ENCODE measurements around the gene KIF1A.

Gene KIF1A

GRCh38 chr2:240727439-240727838 is 92.6 kb downstream of the KIF1A start:
- no peak overlapping the region for H3K4me3 ChIP-seq (ENCODE audit: low read length)
- H3K4me1 ChIP-seq (ENCODE audit: insufficient read depth, low read length): no peaks in the 10 kb centered on the region
- H3K9me3 ChIP-seq (ENCODE audit: insufficient read depth, low read depth, low read length): no peaks in the 10 kb centered on the region
- no peak overlapping the region for H3K9ac ChIP-seq (ENCODE audit: low read depth, low read length)
- H3K27ac ChIP-seq (ENCODE audit: low read depth, low read length): no peak overlapping the region
- peaks cover 49% of the 10 kb centered on the region for H3K36me3 ChIP-seq (ENCODE audit: insufficient read depth, low read length)
- no peaks in the 10 kb centered on the region for H3K27me3 ChIP-seq (ENCODE audit: insufficient read depth, low read length)
- 94% methylated on average over 14 of the region's 14 CpGs for WGBS

DNA sequence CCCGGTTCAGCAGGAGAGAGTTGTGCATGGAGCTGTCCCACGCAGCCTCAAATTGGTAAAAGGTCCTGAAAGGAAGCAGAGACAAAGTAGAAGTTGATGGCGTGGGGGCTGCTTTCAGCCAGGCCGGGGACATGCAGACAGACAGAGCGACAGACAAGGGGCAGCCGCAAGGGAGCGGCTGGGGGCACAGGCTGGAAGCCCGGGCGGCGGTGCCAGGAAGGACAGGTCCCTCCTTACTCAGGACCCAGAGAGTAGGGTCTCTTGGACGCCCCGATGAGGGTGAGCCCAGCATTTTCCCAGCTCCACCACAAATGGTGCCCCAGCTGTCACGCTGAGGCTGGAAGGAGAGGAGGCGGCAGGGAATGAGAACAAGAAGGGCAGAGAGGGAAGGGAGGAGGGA is 93.1 kb downstream of the KIF1A start:
- WGBS: 91% methylated on average over 14 of the region's 14 CpGs
- no peaks in the 10 kb centered on the region for H3K27me3 ChIP-seq (ENCODE audit: insufficient read depth, low read length)
- H3K4me1 ChIP-seq (ENCODE audit: insufficient read depth, low read length): no peaks in the 10 kb centered on the region
- H3K9ac ChIP-seq (ENCODE audit: low read depth, low read length): no peak overlapping the region
- H3K27ac ChIP-seq (ENCODE audit: low read depth, low read length): no peak overlapping the region
- H3K9me3 ChIP-seq (ENCODE audit: insufficient read depth, low read depth, low read length): no peaks in the 10 kb centered on the region
- peaks cover 55% of the 10 kb centered on the region for H3K36me3 ChIP-seq (ENCODE audit: insufficient read depth, low read length)
- no peak overlapping the region for H3K4me3 ChIP-seq (ENCODE audit: low read length)

DNA sequence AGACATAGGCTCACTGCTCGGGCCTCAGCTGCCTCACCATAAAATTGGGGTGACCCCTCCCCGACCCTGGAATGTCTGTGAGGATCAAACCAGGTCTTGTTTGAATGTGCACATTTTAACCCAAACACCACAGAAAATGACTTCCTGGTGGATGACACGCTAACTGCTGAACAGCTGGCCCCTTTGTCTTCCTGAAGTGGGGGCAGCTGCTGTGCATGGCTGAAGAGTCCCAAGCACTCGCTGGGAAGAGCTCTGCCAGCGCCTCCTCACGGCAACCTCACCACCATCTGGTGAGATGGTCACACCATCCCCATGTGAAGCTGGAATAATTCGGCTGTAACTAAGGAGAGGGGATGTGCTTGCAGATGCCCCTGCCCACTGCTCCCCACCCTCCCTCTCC is 94.3 kb downstream of the KIF1A start:
- no peak overlapping the region for H3K27ac ChIP-seq (ENCODE audit: low read depth, low read length)
- H3K9ac ChIP-seq (ENCODE audit: low read depth, low read length): no peak overlapping the region
- H3K27me3 ChIP-seq (ENCODE audit: insufficient read depth, low read length): no peaks in the 10 kb centered on the region
- H3K4me3 ChIP-seq (ENCODE audit: low read length): no peak overlapping the region
- H3K36me3 ChIP-seq (ENCODE audit: insufficient read depth, low read length): peaks cover 63% of the 10 kb centered on the region
- WGBS: 92% methylated on average over 7 of the region's 7 CpGs
- no peaks in the 10 kb centered on the region for H3K9me3 ChIP-seq (ENCODE audit: insufficient read depth, low read depth, low read length)
- no peaks in the 10 kb centered on the region for H3K4me1 ChIP-seq (ENCODE audit: insufficient read depth, low read length)

DNA sequence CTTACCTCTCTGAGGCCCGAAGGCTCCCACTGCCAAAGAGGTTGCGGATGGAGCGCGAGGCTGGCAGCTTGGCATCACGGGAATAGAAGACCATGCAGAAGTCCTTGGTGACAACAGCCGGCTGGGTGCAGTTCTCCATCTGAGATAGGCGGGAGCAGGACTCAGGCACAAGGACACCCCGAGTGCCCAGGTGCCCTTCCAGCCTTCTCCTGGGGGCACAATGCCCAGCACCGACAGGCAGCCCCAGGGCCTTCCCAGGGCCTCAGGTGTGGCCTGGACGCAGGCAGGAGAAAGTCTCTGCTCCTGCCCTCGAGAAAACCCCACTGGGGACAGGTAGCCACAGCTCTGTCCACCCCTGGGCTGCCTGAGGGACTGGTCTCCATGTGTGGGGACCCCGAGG is 94.8 kb downstream of the KIF1A start:
- Histone ChIP-seq H3K27ac (ENCODE audit: low read depth, low read length) (no peak overlapping the region), H3K9ac (ENCODE audit: low read depth, low read length) (no peak overlapping the region), H3K4me1 (ENCODE audit: insufficient read depth, low read length) (no peaks in the 10 kb centered on the region), H3K4me3 (ENCODE audit: low read length) (no peak overlapping the region), H3K9me3 (ENCODE audit: insufficient read depth, low read depth, low read length) (no peaks in the 10 kb centered on the region), H3K27me3 (ENCODE audit: insufficient read depth, low read length) (no peaks in the 10 kb centered on the region), H3K36me3 (ENCODE audit: insufficient read depth, low read length) (peaks cover 68% of the 10 kb centered on the region)
- WGBS: 96% methylated on average over 12 of the region's 12 CpGs

DNA sequence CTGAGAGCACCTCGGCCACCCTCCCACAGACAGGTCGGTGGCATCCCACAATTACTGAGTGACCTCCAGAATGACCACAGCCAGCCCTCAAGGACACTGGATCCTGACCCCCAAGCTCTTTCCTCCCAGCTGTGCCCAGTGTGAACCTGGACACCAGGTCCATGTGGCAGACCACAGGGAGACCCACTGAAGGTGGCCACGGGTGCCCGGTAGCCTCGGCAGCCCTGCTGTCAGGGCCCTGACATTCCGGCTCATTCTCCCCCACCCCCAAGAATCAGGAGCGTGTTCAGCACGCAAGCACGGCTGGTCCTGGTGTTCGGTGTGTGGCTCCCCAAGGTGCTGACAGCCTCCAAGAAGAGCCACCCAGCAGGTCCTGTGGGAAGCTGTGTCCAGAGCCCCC is 95.6 kb downstream of the KIF1A start:
- WGBS: 95% methylated on average over 10 of the region's 10 CpGs
- no peaks in the 10 kb centered on the region for H3K27me3 ChIP-seq (ENCODE audit: insufficient read depth, low read length)
- H3K36me3 ChIP-seq (ENCODE audit: insufficient read depth, low read length): peaks cover 74% of the 10 kb centered on the region

DNA sequence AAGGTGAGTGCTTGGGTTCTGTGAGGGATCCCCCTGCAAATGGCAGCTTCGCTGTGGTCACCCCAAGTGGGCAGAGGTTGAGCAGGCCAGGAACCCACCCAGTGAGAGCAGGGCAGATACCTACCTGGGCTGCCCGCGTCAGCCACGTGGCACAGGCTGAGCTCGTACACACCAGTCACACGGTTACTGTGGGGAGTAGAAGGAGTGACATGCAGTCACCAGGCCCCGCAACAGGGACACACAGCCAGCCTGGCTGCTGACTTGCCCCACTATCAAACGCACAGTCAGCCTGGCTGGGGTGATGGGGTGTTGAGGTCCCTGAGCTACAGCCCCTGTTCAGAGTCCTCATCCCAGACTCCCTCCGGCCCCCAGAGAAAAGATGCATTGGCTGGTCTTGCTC is 96.2 kb downstream of the KIF1A start:
- no peaks in the 10 kb centered on the region for H3K27me3 ChIP-seq (ENCODE audit: insufficient read depth, low read length)
- H3K4me3 ChIP-seq (ENCODE audit: low read length): no peak overlapping the region
- no peak overlapping the region for H3K9ac ChIP-seq (ENCODE audit: low read depth, low read length)
- no peaks in the 10 kb centered on the region for H3K4me1 ChIP-seq (ENCODE audit: insufficient read depth, low read length)
- H3K27ac ChIP-seq (ENCODE audit: low read depth, low read length): no peak overlapping the region
- H3K9me3 ChIP-seq (ENCODE audit: insufficient read depth, low read depth, low read length): no peaks in the 10 kb centered on the region
- H3K36me3 ChIP-seq (ENCODE audit: insufficient read depth, low read length): peaks cover 75% of the 10 kb centered on the region
- WGBS: 95% methylated on average over 9 of the region's 9 CpGs

More for the DNA sequence above, 95.6 kb downstream of the KIF1A start:
- Histone ChIP-seq H3K4me1 (ENCODE audit: insufficient read depth, low read length) (no peaks in the 10 kb centered on the region), H3K4me3 (ENCODE audit: low read length) (no peak overlapping the region), H3K9me3 (ENCODE audit: insufficient read depth, low read depth, low read length) (no peaks in the 10 kb centered on the region), H3K9ac (ENCODE audit: low read depth, low read length) (no peak overlapping the region), H3K27ac (ENCODE audit: low read depth, low read length) (no peak overlapping the region)

GRCh38 chr2:240722796-240723735 is 97.0 kb downstream of the KIF1A start:
- H3K4me3 ChIP-seq (ENCODE audit: low read length): no peak overlapping the region
- WGBS: 95% methylated on average over 32 of the region's 32 CpGs

DNA sequence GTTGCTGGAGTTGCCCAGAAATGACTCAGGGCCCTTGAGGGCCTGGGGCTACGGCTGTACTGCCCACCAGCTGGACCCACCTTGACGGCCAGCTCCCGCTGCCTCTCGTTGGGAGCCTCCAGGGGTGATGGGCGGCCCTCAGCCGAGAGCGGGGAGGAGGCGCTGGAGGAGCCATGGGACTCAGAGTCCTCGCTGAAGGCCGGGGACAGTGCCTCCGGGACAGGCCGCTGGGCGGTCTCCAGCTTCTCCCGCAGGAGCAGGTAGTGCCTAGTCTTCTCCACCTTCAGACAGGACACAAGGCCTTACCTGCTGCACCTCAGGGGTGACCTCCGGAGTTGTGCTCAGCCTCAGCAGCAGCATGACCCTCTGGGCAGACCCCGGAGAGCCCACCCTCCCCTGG is 97.6 kb downstream of the KIF1A start:
- 96% methylated on average over 16 of the region's 16 CpGs for WGBS
- no peak overlapping the region for H3K27ac ChIP-seq (ENCODE audit: low read depth, low read length)
- no peak overlapping the region for H3K4me3 ChIP-seq (ENCODE audit: low read length)
- no peaks in the 10 kb centered on the region for H3K4me1 ChIP-seq (ENCODE audit: insufficient read depth, low read length)
- H3K9ac ChIP-seq (ENCODE audit: low read depth, low read length): no peak overlapping the region
- H3K9me3 ChIP-seq (ENCODE audit: insufficient read depth, low read depth, low read length): no peaks in the 10 kb centered on the region
- no peaks in the 10 kb centered on the region for H3K27me3 ChIP-seq (ENCODE audit: insufficient read depth, low read length)
- peaks cover 88% of the 10 kb centered on the region for H3K36me3 ChIP-seq (ENCODE audit: insufficient read depth, low read length)

More at GRCh38 chr2:240722796-240723735, 97.0 kb downstream of the KIF1A start:
- no peaks in the 10 kb centered on the region for H3K27me3 ChIP-seq (ENCODE audit: insufficient read depth, low read length)
- no peaks in the 10 kb centered on the region for H3K4me1 ChIP-seq (ENCODE audit: insufficient read depth, low read length)
- H3K9me3 ChIP-seq (ENCODE audit: insufficient read depth, low read depth, low read length): no peaks in the 10 kb centered on the region
- H3K36me3 ChIP-seq (ENCODE audit: insufficient read depth, low read length): peaks cover 81% of the 10 kb centered on the region
- no peak overlapping the region for H3K27ac ChIP-seq (ENCODE audit: low read depth, low read length)
- no peak overlapping the region for H3K9ac ChIP-seq (ENCODE audit: low read depth, low read length)

DNA sequence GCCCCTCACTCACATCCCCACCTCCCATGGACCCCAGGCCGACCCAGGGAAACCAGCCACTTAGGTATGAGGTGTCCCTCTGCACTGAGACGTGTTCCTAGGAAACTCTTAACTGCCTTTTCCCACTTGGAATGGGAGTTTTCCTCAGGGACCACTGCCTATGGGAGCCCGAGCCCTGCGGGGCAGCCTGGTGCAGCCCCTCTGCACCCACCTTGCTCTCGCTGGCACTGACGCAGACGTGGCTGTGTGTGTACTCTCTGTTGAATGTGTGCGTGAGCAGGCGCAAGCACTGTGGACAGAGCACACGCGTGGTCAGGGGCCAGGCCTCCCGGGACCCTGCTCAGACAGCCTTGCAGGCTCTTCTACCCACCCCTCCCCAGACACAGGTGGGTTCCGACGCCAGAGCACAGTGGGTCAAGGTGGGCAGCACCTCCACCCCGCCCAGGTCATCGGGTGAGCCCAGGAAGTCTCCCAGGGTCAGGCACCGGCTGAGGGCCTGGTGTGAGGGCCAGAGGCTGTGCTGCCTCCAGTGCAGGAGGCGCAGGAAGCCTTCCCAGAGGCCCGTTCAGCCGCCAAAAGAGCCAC is 98.3 kb downstream of the KIF1A start:
- H3K9ac ChIP-seq (ENCODE audit: low read depth, low read length): no peak overlapping the region
- H3K4me3 ChIP-seq (ENCODE audit: low read length): no peak overlapping the region
- peaks cover 89% of the 10 kb centered on the region for H3K36me3 ChIP-seq (ENCODE audit: insufficient read depth, low read length)
- no peak overlapping the region for H3K27ac ChIP-seq (ENCODE audit: low read depth, low read length)
- no peaks in the 10 kb centered on the region for H3K27me3 ChIP-seq (ENCODE audit: insufficient read depth, low read length)
- no peaks in the 10 kb centered on the region for H3K4me1 ChIP-seq (ENCODE audit: insufficient read depth, low read length)
- 95% methylated on average over 20 of the region's 20 CpGs for WGBS
- no peaks in the 10 kb centered on the region for H3K9me3 ChIP-seq (ENCODE audit: insufficient read depth, low read depth, low read length)

DNA sequence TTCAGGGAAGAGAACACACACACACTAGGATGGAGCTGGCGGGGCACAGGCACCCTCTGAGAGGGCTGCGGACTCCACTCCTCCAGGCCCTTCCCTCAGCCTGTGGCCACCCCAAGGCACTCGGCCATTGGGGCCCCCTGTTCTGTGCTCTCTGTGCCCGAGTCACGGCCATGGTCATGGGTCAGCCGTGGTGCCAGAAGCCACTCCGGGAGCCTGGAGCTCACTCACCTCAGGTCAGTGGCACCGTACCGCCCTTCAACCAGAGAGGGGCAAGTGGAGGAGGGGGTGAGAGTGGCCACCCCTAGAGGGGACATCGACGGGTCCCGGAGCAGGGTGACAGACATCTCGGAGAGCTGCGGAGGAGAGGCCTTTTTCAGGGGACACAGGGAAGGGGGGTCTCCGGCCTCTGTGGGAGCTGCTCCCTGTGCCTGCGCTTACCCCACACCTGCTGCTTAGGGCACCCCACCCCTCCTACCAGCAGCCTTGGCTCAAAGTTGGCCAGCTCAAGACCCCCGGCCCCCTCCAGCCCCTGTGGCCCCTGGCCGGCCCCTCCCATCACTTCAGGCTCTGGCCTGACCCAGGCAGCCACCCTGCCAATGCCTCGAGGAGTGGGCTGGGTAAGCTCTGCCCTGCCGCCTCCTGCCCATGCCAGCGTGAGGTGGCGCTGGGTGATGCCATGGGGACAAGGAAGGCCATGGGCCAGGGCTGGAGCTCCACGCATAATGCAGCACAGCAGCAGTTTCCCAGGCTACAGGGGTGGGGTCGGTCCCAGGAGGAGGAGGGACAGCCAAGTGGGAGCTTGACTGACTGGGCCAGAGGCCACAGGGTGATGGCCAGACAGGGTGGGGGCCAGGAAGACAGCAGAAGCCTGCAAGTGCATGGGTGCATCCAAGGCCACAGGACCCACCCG is 99.1 kb downstream of the KIF1A start:
- Histone ChIP-seq H3K27ac (ENCODE audit: low read depth, low read length) (no peak overlapping the region), H3K4me1 (ENCODE audit: insufficient read depth, low read length) (no peaks in the 10 kb centered on the region), H3K27me3 (ENCODE audit: insufficient read depth, low read length) (no peaks in the 10 kb centered on the region), H3K36me3 (ENCODE audit: insufficient read depth, low read length) (peaks cover 84% of the 10 kb centered on the region), H3K9ac (ENCODE audit: low read depth, low read length) (no peak overlapping the region), H3K9me3 (ENCODE audit: insufficient read depth, low read depth, low read length) (no peaks in the 10 kb centered on the region), H3K4me3 (ENCODE audit: low read length) (no peak overlapping the region)
- 95% methylated on average over 25 of the region's 25 CpGs for WGBS

All from HUES64 (cell line).